ENCODE data around the gene PXDC1. TPM values are rescaled to one million over a fixed set of nuclear protein-coding genes. Genes with fewer than 3 reads are reported as not detected.
"Not testable (repeated sequence)": the region's sequence is repeated elsewhere in the genome, so short reads cannot be mapped to it uniquely, and the experiment has no call there.

The PXDC1 gene
- total RNA-seq, 3 donors from 2014 or later: 3.1 to 27.9 (median 9.2) TPM

DNA sequence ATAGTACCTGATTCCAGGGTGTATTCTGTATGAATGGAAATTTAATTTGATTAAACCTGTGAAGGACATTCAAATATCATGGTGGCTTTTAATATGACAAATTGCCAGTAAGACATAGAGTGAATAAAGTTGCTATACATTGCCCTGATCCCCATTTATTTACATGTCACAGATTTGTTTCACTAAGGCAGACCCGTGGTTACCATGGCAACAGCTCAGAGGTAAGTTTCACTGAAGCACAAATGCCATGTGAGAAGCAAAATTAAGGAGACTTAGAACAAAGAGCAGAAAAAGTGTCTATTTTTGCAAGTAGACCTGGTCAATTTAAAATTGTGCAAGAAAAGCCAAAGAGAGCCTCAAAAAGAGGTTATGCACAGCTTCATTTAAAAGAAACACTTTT, 63.7 kb downstream of the PXDC1 start:
- DNase-seq (no peak), ATAC-seq (no peak)
- H3K4me3 ChIP-seq: no peak overlapping the region
- no peaks in the 10 kb centered on the region for H3K36me3 ChIP-seq (ENCODE audit: low read depth)
- no peaks in the 10 kb centered on the region for H3K4me1 ChIP-seq (ENCODE audit: low read depth)
- intact Hi-C loops (cut with DNase I, micrococcal nuclease): no loop called here
- no peaks in the 10 kb centered on the region for H3K9me3 ChIP-seq
- TF ChIP-seq, protein P1, sequence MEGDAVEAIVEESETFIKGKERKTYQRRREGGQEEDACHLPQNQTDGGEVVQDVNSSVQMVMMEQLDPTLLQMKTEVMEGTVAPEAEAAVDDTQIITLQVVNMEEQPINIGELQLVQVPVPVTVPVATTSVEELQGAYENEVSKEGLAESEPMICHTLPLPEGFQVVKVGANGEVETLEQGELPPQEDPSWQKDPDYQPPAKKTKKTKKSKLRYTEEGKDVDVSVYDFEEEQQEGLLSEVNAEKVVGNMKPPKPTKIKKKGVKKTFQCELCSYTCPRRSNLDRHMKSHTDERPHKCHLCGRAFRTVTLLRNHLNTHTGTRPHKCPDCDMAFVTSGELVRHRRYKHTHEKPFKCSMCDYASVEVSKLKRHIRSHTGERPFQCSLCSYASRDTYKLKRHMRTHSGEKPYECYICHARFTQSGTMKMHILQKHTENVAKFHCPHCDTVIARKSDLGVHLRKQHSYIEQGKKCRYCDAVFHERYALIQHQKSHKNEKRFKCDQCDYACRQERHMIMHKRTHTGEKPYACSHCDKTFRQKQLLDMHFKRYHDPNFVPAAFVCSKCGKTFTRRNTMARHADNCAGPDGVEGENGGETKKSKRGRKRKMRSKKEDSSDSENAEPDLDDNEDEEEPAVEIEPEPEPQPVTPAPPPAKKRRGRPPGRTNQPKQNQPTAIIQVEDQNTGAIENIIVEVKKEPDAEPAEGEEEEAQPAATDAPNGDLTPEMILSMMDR (IDR thresholded peaks at IDR 0.05): no peak

DNA sequence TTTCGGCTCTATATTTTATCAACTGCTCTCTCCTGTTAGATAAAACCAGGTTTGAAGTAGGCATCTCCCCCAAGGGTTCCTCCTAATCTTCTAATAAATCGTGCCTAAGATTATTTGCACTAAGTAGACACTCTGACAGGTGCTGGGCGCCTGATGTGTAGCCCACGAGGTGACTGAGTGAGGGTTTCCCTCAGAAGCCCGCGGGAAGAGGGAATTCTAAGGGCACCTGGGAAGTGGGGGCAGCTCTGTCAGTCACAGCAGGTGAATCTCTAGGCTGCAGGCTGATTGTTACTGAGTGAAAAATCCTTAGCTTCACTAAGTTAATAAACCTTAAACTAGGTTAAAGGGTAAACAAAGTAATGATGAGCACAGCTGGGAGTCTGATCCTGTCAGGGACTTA, 68.2 kb downstream of the PXDC1 start:
- intact Hi-C loops (cut with DNase I, micrococcal nuclease): no loop called here
- TF ChIP-seq, protein P1 (IDR thresholded peaks at IDR 0.05): no peak
- H3K9me3 ChIP-seq: no peaks in the 10 kb centered on the region
- ATAC-seq (no peak), DNase-seq (no peak)
- no peaks in the 10 kb centered on the region for H3K36me3 ChIP-seq (ENCODE audit: low read depth)
- H3K4me3 ChIP-seq: no peak overlapping the region
- H3K4me1 ChIP-seq (ENCODE audit: low read depth): no peaks in the 10 kb centered on the region

DNA sequence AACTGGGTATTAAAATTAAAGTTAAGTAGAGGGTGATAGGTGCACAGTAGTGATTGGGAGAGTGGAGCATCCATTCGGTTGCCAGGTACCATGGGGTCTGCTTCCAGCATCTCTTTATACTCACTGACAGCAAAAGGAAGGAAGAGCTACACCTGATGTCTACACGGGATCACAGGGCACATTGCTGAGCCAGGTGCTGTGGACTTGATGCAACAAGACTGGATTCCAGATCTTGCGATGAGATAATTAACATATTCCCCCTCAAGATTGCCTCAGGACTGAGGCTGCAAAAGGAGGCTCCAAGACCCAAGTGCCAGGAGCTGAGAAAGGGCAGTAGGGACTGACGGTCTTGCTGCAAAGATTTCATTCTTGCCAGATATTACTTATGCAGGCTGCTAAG, 72.6 kb downstream of the PXDC1 start:
- Histone ChIP-seq H3K4me3 (no peak overlapping the region), H3K4me1 (ENCODE audit: low read depth) (no peaks in the 10 kb centered on the region), H3K9me3 (no peaks in the 10 kb centered on the region), H3K36me3 (ENCODE audit: low read depth) (no peaks in the 10 kb centered on the region)
- DNase-seq (no peak), ATAC-seq (no peak)
- intact Hi-C loops (cut with DNase I, micrococcal nuclease): no loop called here
- TF ChIP-seq, protein P1 (IDR thresholded peaks at IDR 0.05): no peak

DNA sequence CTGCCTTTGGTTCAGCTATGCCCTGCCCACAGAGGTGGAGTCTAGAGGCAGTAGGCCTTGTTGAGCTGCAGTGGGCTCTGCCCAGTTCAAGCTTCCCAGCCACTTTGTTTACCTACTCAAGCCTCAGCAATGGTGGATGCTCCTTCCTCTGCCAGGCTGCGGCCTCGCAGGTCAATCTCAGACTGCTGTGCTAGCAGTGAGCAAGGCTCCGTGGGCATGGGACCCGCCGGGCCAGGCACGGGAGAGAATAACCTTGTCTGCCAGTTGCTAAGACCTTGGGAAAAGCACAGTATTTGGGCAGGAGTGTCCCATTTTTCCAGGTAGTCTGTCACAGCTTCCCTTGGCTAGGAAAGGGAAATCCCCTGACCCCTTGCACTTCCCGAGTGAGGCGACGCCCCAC, 73.8 kb downstream of the PXDC1 start:
- H3K4me3 ChIP-seq; H3K4me1 ChIP-seq (ENCODE audit: low read depth); ATAC-seq; H3K9me3 ChIP-seq; DNase-seq; H3K36me3 ChIP-seq (ENCODE audit: low read depth); intact Hi-C loops (cut with DNase I, micrococcal nuclease): not testable (repeated sequence)

DNA sequence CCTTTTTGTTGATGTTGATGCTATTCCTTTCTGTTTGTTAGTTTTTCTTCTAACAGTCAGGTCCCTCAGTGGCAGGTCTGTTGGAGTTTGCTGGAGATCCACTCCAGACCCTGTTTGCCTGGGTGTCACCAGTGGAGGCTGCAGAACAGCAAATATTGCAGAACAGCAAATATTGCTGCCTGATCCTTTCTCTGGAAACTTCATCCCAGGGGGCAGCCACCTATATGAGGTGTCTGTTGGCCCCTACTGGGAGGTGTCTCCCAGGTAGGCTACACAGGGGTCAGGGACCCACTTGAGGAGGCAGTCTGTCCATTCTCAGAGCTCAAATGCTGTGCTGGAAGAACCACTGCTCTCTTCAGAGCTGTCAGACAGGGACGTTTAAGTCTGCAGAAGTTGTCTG, 74.2 kb downstream of the PXDC1 start:
- H3K4me3 ChIP-seq; H3K4me1 ChIP-seq (ENCODE audit: low read depth); H3K36me3 ChIP-seq (ENCODE audit: low read depth); DNase-seq; ATAC-seq; intact Hi-C loops (cut with DNase I, micrococcal nuclease); H3K9me3 ChIP-seq: not testable (repeated sequence)

Other genes starting within 250 kb of the PXDC1 start
- 10 to 100 TPM in 1 of 3 donors, 1 to 10 TPM in 2; 3.2 to 14.2 (median 3.3) TPM for gene FAM50B, start 97.7 kb upstream of the PXDC1 start, total RNA-seq

Data from mucosa of descending colon (tissue), 3 donors.